ENCODE data around the gene ARPC3. TPM values are rescaled to one million over a fixed set of nuclear protein-coding genes. Genes with fewer than 3 reads are reported as not detected.
"Not testable (repeated sequence)": the region's sequence is repeated elsewhere in the genome, so short reads cannot be mapped to it uniquely, and the experiment has no call there.

Gene ARPC3
- total RNA-seq, 4 donors from 2014 or later, result 27.9 to 429 (median 262) TPM

DNA sequence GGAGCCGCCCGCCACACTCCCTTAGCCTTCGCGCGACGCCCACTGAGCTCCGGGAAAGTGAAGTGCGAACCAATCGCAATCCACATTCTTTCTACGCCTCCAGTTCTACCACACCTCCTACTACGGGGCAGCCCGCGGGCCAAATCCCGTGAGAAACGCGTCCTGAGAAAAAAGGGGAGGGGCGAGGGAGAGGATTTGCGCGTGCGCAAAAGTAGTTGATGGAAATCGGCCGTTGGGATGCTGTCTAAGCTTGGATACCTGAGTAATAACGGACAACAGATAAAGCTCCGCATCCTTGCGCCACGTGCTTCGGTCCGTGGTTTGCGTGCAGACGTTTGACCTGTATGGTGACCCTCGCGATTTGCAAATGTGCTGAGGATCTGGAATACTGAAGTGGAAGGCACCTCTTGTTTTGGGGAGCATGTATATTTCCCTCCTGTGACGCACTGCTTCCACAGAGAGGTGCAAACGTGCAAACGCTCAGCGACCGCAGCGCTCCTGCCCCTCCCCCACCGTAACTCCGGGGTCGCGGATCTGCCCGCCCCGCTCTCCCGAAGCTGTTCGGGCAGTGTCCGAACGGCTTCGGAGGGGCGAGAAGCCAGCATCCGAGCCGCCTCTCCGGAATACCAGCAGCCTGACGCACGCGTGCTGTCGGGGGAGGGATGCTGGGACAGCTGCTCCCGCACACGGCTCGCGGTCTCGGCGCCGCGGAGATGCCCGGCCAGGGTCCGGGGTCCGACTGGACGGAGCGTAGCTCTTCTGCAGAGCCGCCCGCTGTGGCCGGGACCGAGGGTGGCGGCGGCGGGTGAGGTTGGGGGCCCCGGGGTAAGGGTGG, 18.3 kb upstream of the ARPC3 start, which contains the start of the genes FAM216A and GPN3:
Gene FAM216A (plus strand): TSS at position 632 of the 835 bp plus-strand sequence. CDS start 31 bp downstream, at position 663.
Gene GPN3 (minus strand): TSS at position 44 of the 835 bp plus-strand sequence. CDS start 54 bp downstream, outside the sequence.
- in situ Hi-C loops (cut with MboI; ENCODE audit: low pct_ligation_motif_present in 1 of 4, low pct_unique_long_range_greater_than_20kb in 1 of 4, low sequenced_read_pairs in 3 of 4) (loop anchor here in 2 of 4 donors (25.0 kb wide), 2 partner anchors 269 to 369 kb away; partner anchors contain the start of genes CCDC63 (in 2 of the 2) and PPP1CC (in 1 of the 2)), intact Hi-C loops (cut with DNase I; ENCODE audit: low total_unique reads) (loop anchor here (2.0 kb wide), 1 partner anchor 274 kb away; the partner anchor contains the start of gene PPP1CC)
- peak; percentile 91 to 95 (median 94) for TF ChIP-seq POLR2AphosphoS5 (IDR thresholded peaks at IDR 0.05)
- no peak for TF ChIP-seq EP300 (IDR thresholded peaks at IDR 0.05; ENCODE audit: low read depth)
- TF ChIP-seq POLR2A (IDR thresholded peaks at IDR 0.05), result peak; percentile 43
- H3K36me3 ChIP-seq, result peaks cover 0 to 8% (median 0%) of the 10 kb centered on the region in 4 donors
- peak; percentile 97 for DNase-seq
- H3K27ac ChIP-seq, result peak within 1 kb of the TSS; percentile 91 to 98 (median 96)
- no peaks in the 10 kb centered on the region for H3K9me3 ChIP-seq
- peak within 1 kb of the TSS; percentile 49 to 97 (median 74) for H3K4me3 ChIP-seq
- 0% methylated on average over 12 to 32 of the region's 78 CpGs for WGBS, 2 donors (ENCODE audit: low coverage in 1 of 2)
- no peaks in the 10 kb centered on the region for H3K27me3 ChIP-seq
- H3K4me1 ChIP-seq, result peaks cover 8 to 34% (median 24%) of the 10 kb centered on the region in 4 donors

DNA sequence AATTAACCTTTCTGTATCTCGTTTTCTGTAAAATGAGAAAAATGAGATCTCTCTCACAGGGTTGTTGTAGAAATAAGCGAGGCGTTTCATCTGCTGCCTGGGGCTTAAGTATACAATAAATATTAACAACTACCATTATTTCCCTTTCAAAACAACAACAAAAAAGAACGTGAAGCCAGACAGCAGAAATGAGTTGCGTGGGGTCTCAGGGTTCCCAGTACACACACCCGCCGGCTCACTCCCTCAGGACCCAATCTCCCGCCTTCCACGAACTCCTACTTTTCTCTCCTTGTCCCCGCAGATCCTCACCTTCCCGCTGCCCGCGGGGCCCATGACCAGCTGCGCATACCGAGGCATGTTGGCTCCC, 17.7 kb upstream of the ARPC3 start:
- H3K27ac ChIP-seq, result peak overlapping the region; percentile 91 to 98 (median 96)
- in situ Hi-C loops (cut with MboI; ENCODE audit: low pct_ligation_motif_present in 1 of 4, low pct_unique_long_range_greater_than_20kb in 1 of 4, low sequenced_read_pairs in 3 of 4) (loop anchor here in 2 of 4 donors (25.0 kb wide), 2 partner anchors 269 to 369 kb away; partner anchors contain the start of genes CCDC63 (in 2 of the 2) and PPP1CC (in 1 of the 2)), intact Hi-C loops (cut with DNase I; ENCODE audit: low total_unique reads) (loop anchor here (2.0 kb wide), 1 partner anchor 275 kb away; the partner anchor contains the start of gene PPP1CC)
- peaks cover 8 to 34% (median 24%) of the 10 kb centered on the region in 4 donors for H3K4me1 ChIP-seq
- WGBS, 2 donors (ENCODE audit: low coverage in 1 of 2), result 1% methylated on average over 10 to 15 of the region's 15 CpGs
- H3K4me3 ChIP-seq, result peak overlapping the region; percentile 49 to 97 (median 74)
- H3K9me3 ChIP-seq, result no peaks in the 10 kb centered on the region
- DNase-seq, result no peak
- TF ChIP-seq POLR2A (IDR thresholded peaks at IDR 0.05) (peak; percentile 90), POLR2AphosphoS5 (IDR thresholded peaks at IDR 0.05) (no peak), EP300 (IDR thresholded peaks at IDR 0.05; ENCODE audit: low read depth) (no peak)
- TF ChIP-seq, protein P1, sequence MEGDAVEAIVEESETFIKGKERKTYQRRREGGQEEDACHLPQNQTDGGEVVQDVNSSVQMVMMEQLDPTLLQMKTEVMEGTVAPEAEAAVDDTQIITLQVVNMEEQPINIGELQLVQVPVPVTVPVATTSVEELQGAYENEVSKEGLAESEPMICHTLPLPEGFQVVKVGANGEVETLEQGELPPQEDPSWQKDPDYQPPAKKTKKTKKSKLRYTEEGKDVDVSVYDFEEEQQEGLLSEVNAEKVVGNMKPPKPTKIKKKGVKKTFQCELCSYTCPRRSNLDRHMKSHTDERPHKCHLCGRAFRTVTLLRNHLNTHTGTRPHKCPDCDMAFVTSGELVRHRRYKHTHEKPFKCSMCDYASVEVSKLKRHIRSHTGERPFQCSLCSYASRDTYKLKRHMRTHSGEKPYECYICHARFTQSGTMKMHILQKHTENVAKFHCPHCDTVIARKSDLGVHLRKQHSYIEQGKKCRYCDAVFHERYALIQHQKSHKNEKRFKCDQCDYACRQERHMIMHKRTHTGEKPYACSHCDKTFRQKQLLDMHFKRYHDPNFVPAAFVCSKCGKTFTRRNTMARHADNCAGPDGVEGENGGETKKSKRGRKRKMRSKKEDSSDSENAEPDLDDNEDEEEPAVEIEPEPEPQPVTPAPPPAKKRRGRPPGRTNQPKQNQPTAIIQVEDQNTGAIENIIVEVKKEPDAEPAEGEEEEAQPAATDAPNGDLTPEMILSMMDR (IDR thresholded peaks at IDR 0.05), result no peak
- peaks cover 0 to 8% (median 0%) of the 10 kb centered on the region in 4 donors for H3K36me3 ChIP-seq
- H3K27me3 ChIP-seq, result no peaks in the 10 kb centered on the region

DNA sequence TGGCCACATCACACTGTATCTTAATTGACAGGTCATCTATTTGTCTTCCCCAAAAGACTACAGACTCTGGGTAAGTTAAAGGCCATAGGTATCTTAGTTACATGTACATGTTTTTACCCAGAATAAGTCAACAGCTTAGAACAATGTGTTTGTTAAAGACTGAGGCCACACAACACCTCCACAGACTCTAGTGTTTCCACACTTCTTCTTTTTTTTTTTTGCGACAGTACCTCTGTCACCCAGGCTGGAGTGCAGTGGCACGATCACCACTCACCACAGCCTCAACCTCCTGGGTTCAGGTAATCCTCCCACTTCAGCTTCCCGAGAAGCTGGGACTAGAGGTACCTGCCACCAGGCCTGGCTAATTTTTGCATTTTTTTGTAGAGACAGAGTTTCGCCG, 16.7 kb upstream of the ARPC3 start:
- DNase-seq, result no peak
- Histone ChIP-seq H3K4me1 (peaks cover 8 to 34% (median 24%) of the 10 kb centered on the region in 4 donors), H3K4me3 (peak overlapping the region in 1 of 4 donors; percentile 65), H3K9me3 (no peaks in the 10 kb centered on the region), H3K27ac (no peak overlapping the region), H3K27me3 (no peaks in the 10 kb centered on the region), H3K36me3 (peaks cover 0 to 8% (median 2%) of the 10 kb centered on the region in 4 donors)
- intact Hi-C loops (cut with DNase I; ENCODE audit: low total_unique reads) (no loop called here), in situ Hi-C loops (cut with MboI; ENCODE audit: low pct_ligation_motif_present in 1 of 4, low pct_unique_long_range_greater_than_20kb in 1 of 4, low sequenced_read_pairs in 3 of 4) (loop anchor here in 2 of 4 donors (25.0 kb wide), 2 partner anchors 271 to 371 kb away; partner anchors contain the start of genes CCDC63 (in 2 of the 2) and PPP1CC (in 1 of the 2))
- TF ChIP-seq POLR2A (IDR thresholded peaks at IDR 0.05) (no peak), EP300 (IDR thresholded peaks at IDR 0.05; ENCODE audit: low read depth) (no peak), POLR2AphosphoS5 (IDR thresholded peaks at IDR 0.05) (no peak)
- TF ChIP-seq, protein P1 (IDR thresholded peaks at IDR 0.05), result no peak
- WGBS, 2 donors (ENCODE audit: low coverage in 1 of 2), result 74% methylated on average over 5 of the region's 5 CpGs; no CpG with 5 or more reads in 1 of the 2 donors

DNA sequence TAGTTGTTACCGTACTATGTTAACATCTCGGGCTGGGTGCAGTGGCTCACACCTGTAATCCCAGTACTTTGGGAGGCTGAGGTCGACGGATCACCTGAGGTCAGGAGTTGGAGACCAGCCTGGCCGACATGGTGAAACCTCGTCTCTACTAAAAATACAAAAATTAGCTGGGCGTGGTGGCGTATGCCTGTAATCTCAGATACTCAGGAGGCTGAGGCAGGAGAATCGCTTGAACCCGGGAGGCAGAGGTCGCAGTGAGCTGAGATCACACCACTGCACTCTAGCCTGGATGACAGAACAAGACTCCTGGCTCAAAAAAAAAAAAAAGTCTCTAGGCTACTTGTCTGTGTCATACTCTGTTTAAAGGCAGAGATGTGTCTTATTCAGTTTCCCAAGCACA, 15.6 kb upstream of the ARPC3 start:
- H3K27me3 ChIP-seq; H3K27ac ChIP-seq; H3K9me3 ChIP-seq; H3K36me3 ChIP-seq; intact Hi-C loops (cut with DNase I; ENCODE audit: low total_unique reads); DNase-seq; H3K4me3 ChIP-seq: not testable (repeated sequence)
- WGBS, 2 donors (ENCODE audit: low coverage in 1 of 2), result 96 to 98% methylated on average over 7 to 11 of the region's 11 CpGs
- peaks cover 8 to 34% (median 24%) of the 10 kb centered on the region in 4 donors for H3K4me1 ChIP-seq
- in situ Hi-C loops (cut with MboI; ENCODE audit: low pct_ligation_motif_present in 1 of 4, low pct_unique_long_range_greater_than_20kb in 1 of 4, low sequenced_read_pairs in 3 of 4), result loop anchor here in 2 of 4 donors (25.0 kb wide), 2 partner anchors 272 to 372 kb away; partner anchors contain the start of genes CCDC63 (in 2 of the 2) and PPP1CC (in 1 of the 2)
